ENCODE data around the gene VTI1B. TPM values are rescaled to one million over a fixed set of nuclear protein-coding genes. Genes with fewer than 3 reads are reported as not detected.

The VTI1B gene
- total and polyA plus RNA-seq, 10 of the 15 experiments (the other 5 are each of a cell fraction or from before 2014, with no cell fraction given) = 15.0 to 117 (median 50.5) TPM

GRCh38 chr14:67650694-67651093 is 23.7 kb downstream of the VTI1B start:
- H3K4me1 ChIP-seq (ENCODE audit: control insufficient read depth, insufficient read depth, low read length) = no peaks in the 10 kb centered on the region
- TSS peak; percentile 36 for BruUV-seq (replicated peaks)
- ChIA-PET CTCF (interaction anchor here (1.2 to 1.5 kb wide), 4 partner anchors 11 to 54 kb away, joined by 3 read pairs; partner anchors contain the start of gene VTI1B), RAD21 (ENCODE audit: unreplicated experiment) (no interaction called here), SMC1A (ENCODE audit: uncharacterized antibody, unreplicated experiment) (no interaction called here), POLR2A (no interaction called here)
- FAIRE-seq (no peak), DNase-seq (ENCODE audit: low read depth, low spot score) (no peak), ATAC-seq (no peak)
- no peak overlapping the region for H2AFZ ChIP-seq (ENCODE audit: control insufficient read depth, low read depth, low read length)
- TF ChIP-seq RB1 (IDR thresholded peaks at IDR 0.05; ENCODE audit: borderline replicate concordance) (no peak), WRNIP1 (IDR thresholded peaks at IDR 0.05; ENCODE audit: borderline replicate concordance, low read depth, low read length) (no peak), ATF7 (IDR thresholded peaks at IDR 0.05; ENCODE audit: low read depth) (no peak), HDAC6 (IDR thresholded peaks at IDR 0.05; ENCODE audit: unreplicated experiment) (no peak), SREBF2 (IDR thresholded peaks at IDR 0.05; ENCODE audit: low read length) (no peak), YBX1 (IDR thresholded peaks at IDR 0.05) (no peak), ATF2 (IDR thresholded peaks at IDR 0.05; ENCODE audit: low read length) (no peak), RUNX3 (IDR thresholded peaks at IDR 0.05; ENCODE audit: low read length) (no peak), PAX5 (IDR thresholded peaks at IDR 0.05; ENCODE audit: borderline replicate concordance, low read depth, low read length) (no peak), NFIC (IDR thresholded peaks at IDR 0.05; ENCODE audit: low read depth, low read length) (no peak), SUZ12 (IDR thresholded peaks at IDR 0.05; ENCODE audit: unreplicated experiment) (no peak), TCF7 (IDR thresholded peaks at IDR 0.05; ENCODE audit: borderline replicate concordance) (no peak), RELB (IDR thresholded peaks at IDR 0.05; ENCODE audit: low read depth) (no peak), SKIL (IDR thresholded peaks at IDR 0.05; ENCODE audit: low read depth, poor library complexity, severe bottlenecking) (no peak), CBX3 (IDR thresholded peaks at IDR 0.05; ENCODE audit: borderline replicate concordance, low read depth) (no peak), E2F8 (IDR thresholded peaks at IDR 0.05; ENCODE audit: low read depth, partially characterized antibody) (no peak), CREM (IDR thresholded peaks at IDR 0.05; ENCODE audit: low read depth) (no peak)
- no peak overlapping the region for H3K27ac ChIP-seq (ENCODE audit: control insufficient read depth, insufficient read depth)
- no peaks in the 10 kb centered on the region for H3K79me2 ChIP-seq (ENCODE audit: control insufficient read depth, insufficient read depth, low read length)
- WGBS (ENCODE audit: insufficient coverage, insufficient replicate concordance, low lambda C conversion rate, missing lambda C conversion rate) = 88% methylated on average over 2 of the region's 2 CpGs
- peaks cover 8 to 22% of the 10 kb centered on the region in 2 experiments for H3K36me3 ChIP-seq (ENCODE audit: control insufficient read depth in 2 of 2, insufficient read depth in 2 of 2, low read length in 1 of 2)
- H3K4me3 ChIP-seq = no peak overlapping the region
- intact Hi-C loops (cut with micrococcal nuclease; ENCODE audit: unreplicated experiment) (no loop called here), in situ Hi-C loops (cut with MboI) (no loop called here)
- no peaks in the 10 kb centered on the region for H3K9me3 ChIP-seq (replicated peaks; ENCODE audit: control insufficient read depth, insufficient read depth, low read length)
- no peak overlapping the region for H3K4me2 ChIP-seq (ENCODE audit: control insufficient read depth, insufficient read depth)
- no peaks in the 10 kb centered on the region for H3K27me3 ChIP-seq (replicated peaks in 1 of 2; ENCODE audit: control insufficient read depth in 2 of 2, insufficient read depth in 2 of 2, low read length in 1 of 2)
- no peak overlapping the region for H3K9ac ChIP-seq (ENCODE audit: control insufficient read depth, insufficient read depth, low read length)
- no peaks in the 10 kb centered on the region for H4K20me1 ChIP-seq (ENCODE audit: control insufficient read depth, insufficient read depth)

All from GM12878 (cell line).